Stimulated activated CD8-positive, alpha-beta memory T cell treated with anti-CD3 and anti-CD28 coated beads, Interleukin-2, amount 100 ng/mL, for 48 hours (primary cell): Measurements from ENCODE around the gene EFEMP2.
"Not testable (repeated sequence)": the region's sequence is repeated elsewhere in the genome, so short reads cannot be mapped to it uniquely, and the experiment has no call there.

Experiments
- DNase-seq, 2 donors: peaks; one replicate each; pipeline ENCODE4 v3.0.0-alpha.2; 2020; ENCODE audit warnings: low read depth in 2 of 2

EFEMP2 gene

DNA sequence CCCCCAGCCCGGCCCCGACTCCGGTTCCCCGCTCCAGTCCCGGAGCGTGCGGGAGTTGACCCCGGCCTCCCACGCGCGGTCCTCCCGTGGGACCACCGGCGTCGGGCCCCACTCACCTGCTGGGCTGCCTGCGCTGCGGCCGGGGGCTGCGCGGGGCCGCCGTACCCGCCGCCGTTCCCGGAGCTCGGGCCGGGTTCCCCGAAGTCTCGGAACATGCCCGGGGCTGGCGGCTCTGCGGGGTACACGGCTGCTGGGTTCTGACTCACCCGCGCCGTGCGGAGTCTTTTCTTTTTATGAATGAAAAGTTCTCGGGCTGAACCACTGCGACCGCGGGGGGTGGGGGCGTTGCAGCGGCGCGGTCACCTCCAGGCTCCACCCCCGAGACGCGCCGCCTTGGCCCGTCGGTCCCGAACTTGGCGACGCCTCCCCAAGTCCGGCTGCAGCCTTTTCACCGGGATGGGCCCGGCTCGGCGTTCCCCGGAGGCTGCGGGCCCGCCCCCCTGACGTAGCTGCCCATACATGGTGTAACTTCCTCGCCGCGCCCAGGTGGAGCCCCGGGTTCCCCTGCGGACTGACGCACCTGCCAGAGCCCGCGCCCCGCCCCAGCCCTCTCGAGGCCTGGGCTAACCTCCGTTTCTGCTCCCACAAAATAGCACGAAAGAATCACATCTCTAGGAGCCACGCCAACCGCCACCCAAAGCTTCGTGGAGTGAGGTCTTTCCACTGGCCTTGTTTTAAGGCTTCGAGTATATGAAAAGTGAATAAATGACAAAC lies 27.7 kb upstream of the EFEMP2 start, which contains the start of gene FOSL1:
TSS of gene FOSL1 (minus strand) at position 264 of the 774 bp plus-strand sequence. CDS start at position 215, 49 bp downstream.
- peak; percentile 91 to 95 for DNase-seq

DNA sequence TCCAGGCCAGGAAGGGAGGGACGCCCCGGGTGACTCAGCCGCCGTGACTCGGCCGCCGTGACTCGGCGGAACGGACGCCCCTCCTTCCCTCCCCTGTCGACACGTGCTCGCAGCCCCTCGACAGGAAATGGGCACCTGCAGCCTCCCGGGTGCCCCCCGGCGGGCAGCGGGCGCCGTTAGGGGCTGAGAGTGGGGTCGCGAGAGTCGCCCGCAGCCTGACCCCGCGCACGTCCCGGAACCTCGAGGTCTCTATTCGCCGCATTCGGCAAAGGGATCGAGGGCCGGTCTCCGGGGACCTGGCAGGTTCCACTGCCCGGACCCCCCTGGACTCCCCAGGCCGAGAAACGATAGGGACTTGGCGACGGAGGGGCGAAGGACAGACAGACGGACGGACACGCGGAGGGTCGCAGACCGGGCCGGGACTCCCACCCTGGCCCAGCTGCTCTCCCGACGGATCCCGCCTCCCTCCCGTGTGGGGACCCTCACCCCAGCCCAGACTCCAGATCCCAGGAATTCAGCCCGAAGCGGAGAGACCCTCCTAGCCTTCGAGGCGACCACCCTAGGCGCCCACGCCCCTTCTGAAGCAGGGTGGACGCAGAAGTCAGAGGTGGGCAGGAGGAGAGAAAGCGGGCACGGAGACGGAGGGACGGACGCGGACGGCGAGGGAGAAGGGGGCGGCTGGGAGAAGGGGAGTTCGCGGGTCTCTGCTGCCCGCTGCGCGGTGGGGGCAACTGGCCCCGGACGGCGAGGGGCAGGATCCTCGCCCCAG lies 26.9 kb upstream of the EFEMP2 start:
- DNase-seq, result peak; percentile 71 to 77

DNA sequence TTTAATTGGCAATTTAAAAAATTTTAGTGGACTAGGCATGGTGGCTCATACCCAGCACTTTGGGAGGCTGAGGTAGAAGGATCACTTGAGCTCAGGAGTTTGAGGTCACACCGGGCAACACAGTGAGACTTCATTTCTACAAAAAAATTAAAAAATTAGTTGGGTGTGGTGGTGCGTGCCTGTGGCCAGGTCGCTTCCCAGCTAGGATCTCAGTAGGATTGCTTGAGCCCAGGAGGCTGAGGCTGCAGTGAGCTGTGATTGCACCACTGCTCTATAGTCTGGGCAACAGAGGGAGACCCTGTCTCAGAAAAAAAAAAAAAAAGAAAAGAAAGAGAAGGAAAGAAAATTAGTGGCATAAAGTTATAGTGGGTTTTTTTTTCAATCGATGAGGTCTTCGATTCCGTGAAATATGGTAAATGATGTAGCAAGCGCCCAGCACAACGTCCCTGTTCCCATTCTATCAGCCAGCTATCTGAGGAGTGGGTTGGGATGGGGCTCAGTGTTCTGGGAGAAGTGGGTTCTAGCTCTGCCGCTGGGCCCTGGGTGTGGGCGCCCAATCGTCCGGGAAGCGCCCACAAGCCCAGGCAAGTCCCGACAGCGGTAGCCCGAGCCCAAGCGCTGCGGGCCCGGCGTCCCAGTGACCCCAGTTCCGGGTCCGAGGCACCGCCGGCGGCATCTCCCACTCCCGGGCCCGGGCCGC lies 26.2 kb upstream of the EFEMP2 start:
- DNase-seq, result no peak

DNA sequence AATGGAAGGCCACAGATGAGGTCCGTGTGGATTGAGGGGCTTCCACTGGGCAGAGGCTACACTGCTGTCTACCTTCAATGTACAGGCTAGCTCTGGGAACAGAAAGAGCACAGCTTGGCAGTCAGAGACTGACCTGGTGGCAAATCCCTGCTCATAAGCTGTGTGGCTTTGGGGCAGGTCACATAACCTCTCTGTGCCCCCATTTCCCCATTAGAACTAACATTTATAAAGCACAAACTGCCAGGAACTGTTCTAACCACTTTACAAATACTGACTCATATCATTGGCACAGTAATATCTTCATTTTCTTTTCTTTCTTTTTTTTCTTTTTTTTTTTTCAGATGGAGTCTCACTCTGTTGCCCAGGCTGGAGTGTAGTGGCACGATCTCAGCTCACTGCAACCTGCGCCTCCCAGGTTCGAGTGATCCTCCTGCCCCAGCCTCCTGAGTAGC lies 24.4 kb upstream of the EFEMP2 start:
- DNase-seq, result no peak

DNA sequence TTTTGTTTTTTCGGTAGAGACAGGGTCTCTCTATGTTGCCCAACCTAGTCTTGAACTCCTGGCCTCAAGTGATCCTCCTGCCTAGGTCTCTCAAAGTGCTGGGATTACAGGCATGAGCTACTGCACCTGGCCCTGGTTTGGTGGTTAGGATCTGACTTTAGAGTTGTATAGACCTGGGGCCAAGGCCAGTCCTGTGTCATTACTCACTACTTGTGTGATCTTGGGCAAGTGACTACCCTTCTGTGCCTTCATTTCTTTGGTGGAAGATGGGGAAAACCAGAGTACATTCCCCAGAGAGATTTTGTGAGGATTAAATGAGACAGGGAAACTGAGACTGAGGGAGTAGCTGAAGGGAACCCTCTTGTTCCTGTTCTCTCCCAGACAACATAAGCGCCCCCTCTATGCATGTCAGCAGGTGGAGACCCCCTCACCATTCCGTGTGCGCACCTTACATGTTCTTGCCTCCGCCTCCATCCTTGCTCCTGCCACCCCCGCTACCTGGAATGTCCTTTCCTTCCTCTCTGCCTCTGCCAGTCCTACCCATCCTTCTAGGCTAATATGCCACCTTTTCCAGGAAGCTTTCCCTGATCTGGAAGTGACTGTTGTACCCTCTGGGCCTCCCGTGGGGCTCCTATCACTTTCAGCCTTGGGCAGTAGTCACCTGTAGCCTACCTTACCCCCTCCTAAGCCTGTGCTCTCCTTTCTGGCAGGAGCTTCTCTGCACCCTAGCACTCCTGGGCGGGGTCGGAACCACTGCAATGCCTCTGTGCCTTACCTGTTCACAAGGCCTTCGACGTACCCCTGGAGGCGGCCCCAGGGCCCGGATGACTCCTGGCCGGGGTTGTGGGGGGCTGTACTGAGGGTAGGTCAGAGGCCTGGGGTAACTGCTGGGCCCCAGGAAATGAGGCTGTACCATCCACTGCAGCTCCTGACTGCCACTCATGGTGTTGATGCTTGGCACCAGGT lies 23.7 kb upstream of the EFEMP2 start:
- DNase-seq, result no peak

DNA sequence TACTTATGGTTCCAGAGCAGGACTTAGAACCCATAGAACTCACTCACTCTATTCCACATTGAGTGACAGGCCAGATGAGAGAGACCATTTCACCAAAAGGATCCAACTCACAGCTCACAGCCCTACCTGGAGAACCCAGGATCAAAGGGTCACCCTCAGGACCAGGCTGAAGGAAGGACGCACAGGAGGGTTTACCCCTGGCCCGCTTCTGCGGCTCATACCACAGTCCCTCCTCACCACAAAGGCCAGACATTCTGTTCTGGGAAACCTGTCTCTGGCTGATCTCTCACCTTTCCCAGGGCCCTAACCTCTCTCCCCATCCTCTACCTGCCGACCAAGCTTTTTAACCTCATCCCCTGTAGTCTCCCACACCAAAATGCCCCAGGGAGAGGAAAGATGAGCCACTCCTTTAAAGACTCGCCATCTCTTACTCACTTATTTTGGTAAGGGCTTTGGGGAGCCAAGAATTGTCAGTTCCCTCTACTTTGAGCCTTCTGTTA lies 22.9 kb upstream of the EFEMP2 start:
- no peak for DNase-seq

DNA sequence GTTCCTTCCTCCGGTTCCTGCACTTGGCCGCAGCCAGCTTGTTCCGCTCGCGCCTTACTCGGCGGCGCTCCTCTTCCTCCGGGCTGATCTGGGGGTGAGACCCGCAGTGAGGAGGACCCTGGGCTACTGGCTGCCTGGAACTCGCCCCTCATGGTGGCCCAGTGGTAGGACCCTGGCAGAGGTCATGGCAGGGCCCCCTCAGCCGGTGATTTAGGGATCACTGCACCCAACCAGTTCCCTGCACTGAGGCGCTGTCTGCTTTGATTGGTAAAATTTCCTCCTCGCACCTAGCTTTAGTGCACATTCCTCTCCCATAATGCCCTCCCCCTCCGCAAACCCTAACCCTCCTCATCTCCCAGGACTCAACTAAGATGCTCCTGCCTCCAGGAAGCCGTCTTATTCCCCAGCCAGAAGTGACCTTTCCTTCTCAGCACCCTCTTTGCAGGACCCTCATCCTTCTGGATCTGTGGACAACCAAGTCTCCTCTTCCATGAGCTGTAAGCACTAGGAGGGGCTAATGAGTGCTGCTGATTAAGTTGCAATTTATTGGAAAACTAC lies 21.5 kb upstream of the EFEMP2 start:
- no peak for DNase-seq

DNA sequence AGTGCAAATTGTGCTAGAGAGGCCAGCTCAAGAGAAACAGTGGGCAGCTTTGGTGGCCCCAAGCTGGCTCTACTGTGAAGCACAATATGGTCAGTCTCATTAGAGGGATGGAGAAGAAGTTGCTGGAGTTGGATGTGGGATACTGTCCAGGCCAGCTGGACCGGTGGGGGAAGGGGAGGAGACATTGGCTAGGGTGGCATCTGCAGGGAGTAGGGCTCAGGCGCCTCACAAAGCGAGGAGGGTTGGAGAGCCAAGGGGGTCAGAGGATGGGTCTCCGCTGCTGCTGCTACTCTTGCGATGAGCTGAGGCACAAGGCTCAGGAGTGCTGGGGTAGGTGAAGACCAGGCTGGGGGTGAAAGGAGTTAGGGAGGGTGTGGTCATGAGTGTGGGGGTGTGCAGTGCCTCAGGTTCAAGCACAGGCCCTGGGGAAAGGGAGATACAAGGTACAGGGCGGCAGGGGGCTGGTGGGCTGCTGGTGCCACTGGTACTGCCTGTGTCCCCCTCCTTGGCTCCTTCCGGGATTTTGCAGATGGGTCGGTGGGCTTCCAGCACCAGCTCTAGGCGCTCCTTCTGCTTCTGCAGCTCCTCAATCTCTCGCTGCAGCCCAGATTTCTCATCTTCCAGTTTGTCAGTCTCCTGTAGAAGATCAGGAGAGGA lies 20.2 kb upstream of the EFEMP2 start:
- DNase-seq, result no peak

DNA sequence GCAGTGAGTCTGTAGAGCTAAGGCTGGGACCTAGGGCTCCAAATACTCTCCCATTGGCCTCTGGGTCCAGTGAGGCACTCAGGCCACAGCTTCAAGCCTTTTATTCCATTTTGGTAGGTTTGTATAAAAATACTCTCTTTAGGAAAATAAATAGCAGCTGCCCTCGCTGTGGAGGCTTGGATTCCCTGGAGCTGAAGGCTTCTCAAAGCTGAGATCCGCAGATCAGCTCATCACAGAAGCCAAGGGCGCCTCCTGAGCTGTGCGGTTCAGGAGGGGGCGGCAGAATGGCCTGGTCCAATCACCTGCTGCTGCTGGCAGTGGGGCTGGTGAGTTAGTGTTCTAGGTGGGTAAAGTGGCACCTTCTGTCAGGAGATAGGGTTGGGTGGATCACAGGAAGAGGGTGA lies 19.5 kb upstream of the EFEMP2 start:
- not testable (repeated sequence) for DNase-seq

DNA sequence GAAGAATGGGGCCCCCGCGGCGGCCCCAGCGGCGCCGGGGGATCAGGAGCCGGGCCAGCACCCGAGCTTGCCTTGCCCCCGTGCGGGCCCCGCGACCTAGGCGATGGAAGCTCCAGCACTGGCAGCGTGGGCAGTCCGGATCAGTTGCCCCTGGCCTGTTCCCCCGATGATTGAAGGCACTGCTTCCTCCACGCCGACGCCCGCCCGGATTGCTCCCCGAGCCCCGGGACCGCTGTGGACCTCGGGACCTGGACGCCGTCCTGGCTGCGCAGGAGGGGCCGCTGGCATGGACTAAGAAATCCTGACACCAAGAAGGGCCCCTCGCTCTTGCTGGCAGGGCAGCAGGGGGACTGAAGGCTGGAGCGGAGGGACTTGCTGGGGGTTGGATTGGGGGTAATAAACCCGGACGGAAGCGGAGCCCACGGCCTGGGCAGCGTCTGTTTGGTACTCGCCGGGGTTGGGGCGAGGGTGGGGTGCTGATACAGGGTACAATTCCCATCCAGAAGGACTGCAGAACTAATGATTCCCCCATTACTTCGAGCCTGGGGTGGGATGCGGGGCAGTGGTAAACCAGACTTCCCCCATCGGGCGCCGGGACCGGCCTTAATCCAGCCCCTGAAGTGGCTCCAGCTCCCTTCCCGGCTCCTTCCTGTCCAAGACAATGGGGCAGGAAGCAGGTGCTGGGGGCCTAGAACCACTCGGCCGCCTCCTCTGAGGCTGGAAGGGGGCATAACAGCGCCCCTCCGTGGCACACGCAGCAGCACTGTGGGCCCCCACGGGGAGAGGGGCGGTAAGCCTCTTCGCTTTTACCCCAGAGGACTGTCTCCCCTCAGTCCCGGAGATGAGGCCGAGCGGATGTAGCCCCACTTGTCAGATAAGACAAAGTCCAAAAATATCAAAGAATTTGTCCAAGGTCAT lies 18.9 kb upstream of the EFEMP2 start:
- DNase-seq, result no peak

DNA sequence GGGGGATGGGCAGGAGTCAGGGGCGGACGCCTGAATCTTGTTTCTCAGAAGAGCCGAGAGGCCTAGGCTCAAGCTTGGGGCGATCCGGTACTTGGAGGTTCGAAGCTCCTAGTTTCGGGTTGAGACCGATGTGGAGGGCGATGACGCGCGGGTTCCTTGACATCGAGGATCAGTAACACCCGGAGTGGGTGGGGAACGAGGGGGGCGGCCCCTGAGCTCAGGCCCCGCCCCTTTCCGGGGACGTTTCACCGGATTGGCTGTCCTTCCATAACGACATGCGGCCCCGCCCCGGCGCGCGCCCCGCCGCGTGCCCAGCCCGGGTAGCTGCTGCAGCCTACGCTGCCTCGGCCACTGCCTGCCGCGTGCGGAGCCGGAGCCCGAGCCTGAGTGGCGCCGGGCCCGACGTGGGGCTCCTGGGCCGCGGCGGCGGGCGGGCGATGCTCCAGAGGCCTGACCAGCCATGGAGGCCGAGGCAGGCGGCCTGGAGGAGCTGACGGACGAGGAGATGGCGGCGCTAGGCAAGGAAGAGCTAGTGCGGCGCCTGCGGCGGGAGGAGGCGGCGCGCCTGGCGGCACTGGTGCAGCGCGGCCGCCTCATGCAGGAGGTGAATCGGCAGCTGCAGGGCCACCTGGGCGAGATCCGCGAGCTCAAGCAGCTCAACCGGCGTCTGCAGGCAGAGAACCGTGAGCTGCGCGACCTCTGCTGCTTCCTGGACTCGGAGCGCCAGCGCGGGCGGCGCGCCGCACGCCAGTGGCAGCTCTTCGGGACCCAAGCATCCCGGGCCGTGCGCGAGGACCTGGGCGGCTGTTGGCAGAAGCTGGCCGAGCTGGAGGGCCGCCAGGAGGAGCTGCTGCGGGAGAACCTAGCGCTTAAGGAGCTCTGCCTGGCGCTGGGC lies 18.0 kb upstream of the EFEMP2 start, which contains the start of gene CCDC85B:
TSS of gene CCDC85B (plus strand) at position 350 of the 895 bp plus-strand sequence. CDS start at position 461, 111 bp downstream.
- peak; percentile 99 for DNase-seq

DNA sequence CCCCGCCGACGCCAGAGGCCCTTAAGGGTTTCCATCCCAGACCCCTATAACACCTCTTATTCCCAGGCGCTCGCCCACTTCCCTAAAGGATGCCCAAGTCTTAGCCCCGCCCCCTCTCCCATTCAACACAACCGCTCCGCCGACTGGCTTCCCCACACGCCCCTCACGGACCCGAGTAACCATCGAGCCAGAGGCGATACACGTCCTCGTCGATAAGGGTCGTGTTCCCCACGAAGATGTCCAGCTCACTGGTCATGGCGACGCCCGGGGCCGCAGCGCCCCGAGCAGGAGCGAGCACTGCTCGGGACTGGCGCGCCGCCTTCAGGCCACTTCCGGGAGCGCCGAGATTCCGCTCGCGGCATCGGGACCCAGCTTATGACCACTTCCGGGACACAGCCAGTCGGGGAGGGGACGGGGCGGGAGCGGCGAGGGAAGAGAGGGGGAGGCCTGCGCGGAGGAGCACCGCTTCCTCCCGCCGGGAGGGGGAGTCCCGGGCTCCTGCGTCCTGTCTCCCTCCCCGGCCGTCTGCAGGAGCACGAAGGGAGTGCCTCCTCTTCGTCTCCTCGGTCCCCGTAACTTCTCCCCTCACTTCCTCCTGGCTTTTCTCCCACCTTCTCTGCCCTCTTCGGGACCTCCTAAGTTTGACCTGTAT lies 15.7 kb upstream of the EFEMP2 start, which contains the start of gene FIBP:
TSS of gene FIBP (minus strand) at position 309 of the 652 bp plus-strand sequence. CDS start at position 256, 53 bp downstream.
- peak; percentile 95 to 97 for DNase-seq

DNA sequence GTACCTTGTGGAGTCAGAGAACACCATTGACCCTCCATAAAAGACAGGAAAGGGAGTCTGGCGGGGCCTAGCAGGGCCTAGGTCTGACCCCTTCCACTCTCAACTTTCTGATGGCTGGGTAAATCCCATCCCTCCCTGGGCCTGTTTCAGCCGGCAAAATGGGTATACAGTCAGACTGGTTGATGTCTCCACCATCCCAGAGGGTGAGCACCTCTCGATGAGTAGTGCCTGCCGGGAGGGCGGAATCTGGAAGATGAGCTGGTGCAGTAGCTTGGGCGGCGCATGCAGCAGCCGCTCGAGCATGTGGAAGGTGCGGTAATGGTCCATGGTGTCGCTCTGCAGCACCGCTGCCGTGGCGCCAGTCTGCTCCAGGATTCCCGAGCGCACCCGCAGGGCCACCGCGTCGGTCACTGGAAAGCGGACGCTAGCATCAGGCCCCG lies 15.1 kb upstream of the EFEMP2 start:
- no peak for DNase-seq

DNA sequence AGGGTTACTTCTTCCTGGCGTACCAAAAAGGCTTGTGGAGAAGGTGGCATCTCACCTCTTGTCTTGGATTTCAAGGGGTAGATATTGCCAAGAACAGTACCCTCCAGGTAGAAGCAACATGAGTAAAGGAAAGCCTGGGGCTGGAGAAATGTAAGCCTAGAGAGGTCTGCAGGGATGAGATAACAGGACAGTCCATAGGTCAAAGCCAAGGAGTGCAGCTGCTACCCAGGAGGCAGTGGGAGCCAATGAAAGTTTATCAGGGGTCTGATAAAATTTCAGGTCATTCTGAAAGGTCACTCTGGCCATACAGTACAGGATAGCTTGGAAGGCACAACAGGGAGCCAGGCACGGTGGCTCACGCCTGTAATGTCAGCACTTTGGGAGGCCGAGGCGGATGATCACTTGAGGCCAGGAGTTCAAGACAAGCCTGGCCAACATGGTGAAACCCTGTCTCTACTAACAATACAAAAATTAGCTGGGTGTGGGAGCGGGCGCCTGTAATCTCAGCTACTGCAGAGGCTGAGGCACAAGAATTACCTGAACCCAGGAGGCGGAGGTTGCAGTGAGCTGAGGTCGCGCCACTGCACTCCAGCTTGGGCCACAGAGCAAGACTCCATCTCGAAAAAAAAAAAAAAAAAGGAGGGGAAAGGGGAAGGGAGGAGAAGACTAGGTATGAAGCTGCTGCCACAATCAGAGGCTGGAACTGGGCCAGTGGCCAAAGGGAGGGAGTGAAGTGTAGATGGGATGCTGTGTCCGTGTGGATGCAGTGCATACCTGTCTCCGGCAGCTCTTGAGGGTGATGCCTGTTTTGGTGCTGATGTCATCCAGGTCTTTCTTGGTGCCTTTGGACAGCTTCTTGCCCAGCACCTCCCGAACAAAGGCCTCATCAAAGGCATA lies 14.5 kb upstream of the EFEMP2 start:
- DNase-seq, result no peak

DNA sequence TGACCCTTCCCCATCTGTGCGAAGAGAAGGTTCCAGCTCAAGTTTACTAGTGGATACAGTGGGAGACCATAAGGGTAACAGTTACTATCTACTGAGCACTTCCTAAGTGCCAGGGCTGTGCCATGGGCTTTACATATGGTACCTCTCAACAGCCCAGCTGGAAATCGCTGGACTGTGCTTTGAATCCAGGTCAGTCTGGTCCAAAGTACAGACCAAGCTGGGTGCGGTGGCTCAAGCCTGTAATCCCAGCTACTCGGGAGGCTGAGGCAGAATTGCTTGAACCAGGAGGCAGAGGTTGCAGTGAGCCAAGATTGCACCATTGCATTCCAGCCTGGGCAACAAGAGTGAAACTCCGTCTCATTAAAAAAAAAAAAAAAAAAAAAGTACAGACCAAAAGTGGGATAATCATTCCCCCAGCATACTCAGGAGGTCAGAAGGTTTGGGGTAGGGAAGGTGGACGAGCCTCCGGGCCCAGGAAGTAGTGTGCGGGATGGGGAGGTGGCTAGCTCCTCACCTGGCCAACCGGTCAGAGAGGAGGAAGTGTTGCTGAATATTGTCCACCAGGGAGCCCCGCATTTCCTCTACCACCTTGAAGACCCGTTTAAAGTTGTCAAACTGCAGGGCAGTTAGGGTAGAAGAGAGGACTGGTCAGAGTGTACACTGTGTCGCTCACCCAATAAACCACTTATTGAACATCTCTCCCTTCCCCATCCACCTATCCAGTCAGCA lies 13.4 kb upstream of the EFEMP2 start:
- DNase-seq, result no peak
